T-cell (primary cell): Measurements from ENCODE around the gene TRIM26. TPM values are rescaled to one million over a fixed set of nuclear protein-coding genes. Genes with fewer than 3 reads are reported as not detected.

ENCODE experiments used
- ATAC-seq, 4 experiments: fragments of 200-7000 bp in 3 of 4; fragments of 150-1000 bp in 1 of 4; cut with Tn5 transposase; replicated peaks in 1 of 4; 1 replicate in 3 of 4; 2 replicates in 1 of 4; pipeline ENCODE4 v1.10.0; 2021; ENCODE audit warnings: moderate library complexity in 3 of 4, mild to moderate bottlenecking in 2 of 4, moderate number of reproducible peaks in 1 of 4
- CTCF ChIA-PET, 2 donors: fragments of 300-600 bp; sonication (Branson Sonifier 250); formaldehyde crosslinking; loops; one replicate each; lab custom pipeline; 2022; ENCODE audit warnings: antibody characterized with exemption in 2 of 2; lab: Charles Lee
- POLR2A ChIA-PET, 2 donors: fragments of 300-600 bp; sonication (Branson Sonifier 250); formaldehyde crosslinking; loops; one replicate each; lab custom pipeline; 2022; ENCODE audit warnings: antibody characterized with exemption in 2 of 2; lab: Charles Lee
- DNase-seq, 35 experiments: peaks; one replicate each; pipeline versions ENCODE4 v3.0.0 to v3.0.0-alpha.2; 2013 to 2023
- H3K27ac ChIP-seq: one replicate; pipeline ENCODE4 v1.5.1; 2013; ENCODE audit warnings: low read length
- H3K27me3 ChIP-seq, 2 experiments: replicated peaks in 1 of 2; 1 replicate in 1 of 2; 2 replicates in 1 of 2; pipeline versions ENCODE4 v1.6.1 to v1.7.0; 2013; ENCODE audit warnings: low read length in 1 of 2, mixed read lengths in 1 of 2; ENCODE audit not compliant: control insufficient read depth in 2 of 2, insufficient read depth in 2 of 2; ENCODE audit errors: extremely low read depth in 1 of 2
- H3K36me3 ChIP-seq, 2 donors: 1 replicate in 1 of 2; 2 replicates in 1 of 2; pipeline versions ENCODE4 v1.6.1 to v1.7.0; 2013; ENCODE audit warnings: low read length in 1 of 2; ENCODE audit not compliant: control insufficient read depth in 2 of 2, insufficient read depth in 1 of 2; ENCODE audit errors: extremely low read depth in 1 of 2
- H3K4me1 ChIP-seq, 2 experiments: 1 replicate in 1 of 2; 2 replicates in 1 of 2; pipeline versions ENCODE4 v1.6.1 to v1.7.0; 2013; ENCODE audit warnings: low read length in 2 of 2, mixed read lengths in 1 of 2; ENCODE audit not compliant: insufficient read depth in 2 of 2, control insufficient read depth in 1 of 2; ENCODE audit errors: extremely low read depth in 1 of 2
- H3K4me3 ChIP-seq, 2 donors: 1 replicate in 1 of 2; 2 replicates in 1 of 2; pipeline versions ENCODE4 v1.5.1 to v1.7.0; 2013; ENCODE audit warnings: mild to moderate bottlenecking in 2 of 2, low read length in 1 of 2, moderate library complexity in 1 of 2; ENCODE audit not compliant: control insufficient read depth in 1 of 2; ENCODE audit errors: extremely low read depth in 1 of 2
- H3K9me3 ChIP-seq: 2 replicates; pipeline ENCODE4 v1.7.0; 2013
- H3K27ac Mint-ChIP-seq, 2 donors: one replicate each; pipeline ENCODE4 v1.8.0; 2020 to 2021; ENCODE audit warnings: mild to moderate bottlenecking in 2 of 2, mixed read lengths in 2 of 2
- H3K27me3 Mint-ChIP-seq, 2 donors: one replicate each; pipeline ENCODE4 v1.8.0; 2021 to 2022; ENCODE audit warnings: mixed read lengths in 2 of 2
- H3K36me3 Mint-ChIP-seq: one replicate; pipeline ENCODE4 v1.8.0; 2021; ENCODE audit warnings: mixed read lengths
- H3K4me1 Mint-ChIP-seq, 3 donors: one replicate each; pipeline ENCODE4 v1.8.0; 2020 to 2022; ENCODE audit warnings: mixed read lengths in 3 of 3, mild to moderate bottlenecking in 1 of 3
- H3K4me3 Mint-ChIP-seq, 3 donors: one replicate each; pipeline ENCODE4 v1.8.0; 2020 to 2022; ENCODE audit warnings: mild to moderate bottlenecking in 3 of 3, mixed read lengths in 3 of 3, moderate library complexity in 3 of 3
- H3K9me3 Mint-ChIP-seq, 3 donors: one replicate each; pipeline ENCODE4 v1.8.0; 2020 to 2022; ENCODE audit warnings: mixed read lengths in 3 of 3
- WGBS: methylation state at CpG from one replicate; pipeline ENCODE4 v1.1.5; 2013; ENCODE audit warnings: missing lambda C conversion rate; ENCODE audit not compliant: insufficient coverage; 5-methylcytosine and 5-hydroxymethylcytosine counted together
- total RNA-seq, 35 experiments: library from RNA in 6 of 35; stranded (reverse) in 6 of 35; fragments of 120-200 nt in 1 of 35; gene quantifications; one replicate each; pipeline versions ENCODE4 v1.2.1 to v1.2.4 and lab custom pipeline; 2013 to 2026

TRIM26 gene
- total RNA-seq, 5 donors from 2014 or later (not counting 1 experiment from before 2014, with no cell fraction given) = 46.4 to 57.4 (median 54.1) TPM

DNA sequence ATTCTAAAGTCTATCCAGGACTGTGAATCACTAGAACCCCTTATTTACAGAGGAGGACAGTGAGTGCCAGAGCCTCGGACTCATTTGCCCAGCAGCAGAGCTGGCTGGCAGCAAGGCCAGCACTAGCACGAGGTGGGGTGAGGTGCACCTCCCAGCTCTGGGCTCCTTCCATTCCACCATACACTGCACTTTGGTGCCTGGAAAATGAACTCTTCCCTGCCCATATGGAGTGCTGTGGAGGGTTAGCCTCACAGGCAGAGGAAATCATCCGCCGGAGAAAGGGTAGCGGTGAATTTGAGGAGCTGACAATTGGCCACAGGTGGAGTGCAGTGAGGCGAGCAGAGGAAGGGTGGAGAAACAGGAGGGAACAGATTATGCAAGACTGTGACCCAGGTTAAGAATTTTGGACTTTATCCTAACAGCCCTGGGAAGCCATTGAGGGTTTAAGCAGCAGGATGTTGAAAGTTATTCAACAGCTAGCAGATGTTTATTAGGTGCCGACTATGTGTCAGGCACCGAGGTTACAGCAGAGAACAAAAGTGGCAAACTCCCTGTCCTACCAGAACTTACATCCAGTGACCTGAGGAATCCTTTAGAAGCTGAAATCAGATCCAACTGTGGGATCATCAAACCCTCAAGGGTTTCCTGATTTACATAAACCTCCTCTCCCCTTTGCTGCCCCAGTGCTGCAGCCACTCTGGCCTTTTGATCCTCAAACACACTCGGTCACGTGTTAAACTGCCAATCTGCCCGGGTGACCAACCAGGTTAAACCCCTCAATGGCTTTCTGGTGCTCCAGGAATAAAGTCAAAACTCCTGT lies 6.2 kb downstream of the TRIM26 start:
- Histone ChIP-seq H3K4me3 (no peak overlapping the region), H3K36me3 (peaks cover 0 to 21% of the 10 kb centered on the region in 2 donors), H3K4me1 (peaks cover 16 to 35% of the 10 kb centered on the region in 2 experiments), H3K9me3 (no peaks in the 10 kb centered on the region), H3K27ac (no peak overlapping the region), H3K27me3 (no peaks in the 10 kb centered on the region)
- H3K36me3 Mint-ChIP-seq = peaks cover 26% of the 10 kb centered on the region
- ATAC-seq (no peak), DNase-seq (no peak)
- H3K27me3 Mint-ChIP-seq = no peaks in the 10 kb centered on the region
- no peak overlapping the region for H3K4me3 Mint-ChIP-seq
- peaks cover 84 to 89% (median 87%) of the 10 kb centered on the region in 3 donors for H3K4me1 Mint-ChIP-seq
- CTCF ChIA-PET = interaction anchor here (0.5 to 0.6 kb wide), 2 partner anchors 20 to 29 kb away, joined by 3 read pairs; no protein-coding TSS in a partner anchor
- 98% methylated on average over 6 of the region's 11 CpGs for WGBS
- no peaks in the 10 kb centered on the region for H3K9me3 Mint-ChIP-seq
- POLR2A ChIA-PET = no interaction called here
- H3K27ac Mint-ChIP-seq = peak overlapping the region in 1 of 2 donors; percentile 10

DNA sequence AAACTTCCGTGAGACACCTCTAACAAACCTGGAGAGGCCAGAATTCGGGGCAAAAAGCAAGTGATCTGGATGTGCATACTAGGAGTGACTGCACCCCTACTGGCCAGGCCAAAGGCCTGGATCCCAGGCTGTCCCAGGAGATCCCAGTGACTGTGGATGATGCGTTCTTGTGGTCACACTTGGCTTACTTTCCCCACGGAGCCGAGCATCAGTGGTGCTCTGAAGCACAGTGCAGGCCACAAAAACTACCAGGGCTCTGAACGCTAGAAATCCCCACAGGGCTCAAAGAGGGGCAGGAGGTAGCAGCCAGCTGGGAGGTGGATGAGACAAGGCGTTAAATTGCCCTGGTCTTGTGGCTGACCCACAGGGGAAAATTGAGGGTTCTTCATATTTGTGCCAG lies 7.1 kb downstream of the TRIM26 start:
- H3K9me3 Mint-ChIP-seq = no peaks in the 10 kb centered on the region
- WGBS = 70% methylated on average over 5 of the region's 7 CpGs
- ChIA-PET POLR2A (interaction anchor here in 1 of 2 donors (1.1 kb wide), 1 partner anchor 8 kb away, joined by 3 read pairs; no protein-coding TSS in a partner anchor), CTCF (interaction anchor here in 1 of 2 donors (0.5 kb wide), 1 partner anchor 28 kb away, joined by 3 read pairs; no protein-coding TSS in a partner anchor)
- H3K4me1 Mint-ChIP-seq = peaks cover 84 to 87% (median 87%) of the 10 kb centered on the region in 3 donors
- Histone ChIP-seq H3K9me3 (no peaks in the 10 kb centered on the region), H3K36me3 (peaks cover 0 to 27% of the 10 kb centered on the region in 2 donors), H3K4me3 (no peak overlapping the region), H3K27ac (no peak overlapping the region), H3K4me1 (peaks cover 8 to 31% of the 10 kb centered on the region in 2 experiments), H3K27me3 (no peaks in the 10 kb centered on the region)
- no peak overlapping the region for H3K27ac Mint-ChIP-seq
- no peak for DNase-seq
- peaks cover 27% of the 10 kb centered on the region for H3K36me3 Mint-ChIP-seq
- no peaks in the 10 kb centered on the region for H3K27me3 Mint-ChIP-seq
- H3K4me3 Mint-ChIP-seq = no peak overlapping the region
- no peak for ATAC-seq

- POLR2A ChIA-PET = interaction anchor here in 1 of 2 donors (0.6 kb wide), 1 partner anchor 265 kb away, joined by 3 read pairs; no protein-coding TSS in a partner anchor
Observed at GRCh38 chr6:30204116-30204515, 9.1 kb downstream of the TRIM26 start.

DNA sequence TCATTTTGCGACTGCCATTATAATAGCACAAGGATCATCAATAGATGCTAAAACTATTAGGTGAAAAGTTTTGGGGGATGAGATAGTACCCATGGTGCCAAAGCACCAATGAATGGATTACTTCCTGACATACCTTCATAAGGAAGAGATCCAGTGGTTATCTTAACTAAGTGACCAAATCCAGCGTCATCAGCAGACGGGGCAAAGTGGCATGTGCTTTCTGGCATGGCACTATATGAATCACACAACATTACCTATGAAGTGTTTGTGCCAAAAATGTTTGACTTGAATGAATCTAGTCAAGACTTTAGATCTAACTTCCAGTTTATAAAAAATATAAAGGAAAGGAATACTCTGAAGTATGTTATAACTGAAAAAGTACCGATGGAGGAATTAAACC lies 10.8 kb downstream of the TRIM26 start:
- no peak overlapping the region for H3K4me3 Mint-ChIP-seq
- H3K36me3 Mint-ChIP-seq = peaks cover 44% of the 10 kb centered on the region
- Histone ChIP-seq H3K4me1 (peaks cover 0 to 21% of the 10 kb centered on the region in 2 experiments), H3K36me3 (peaks cover under 1 to 59% of the 10 kb centered on the region in 2 donors), H3K27me3 (no peaks in the 10 kb centered on the region), H3K4me3 (no peak overlapping the region), H3K27ac (no peak overlapping the region), H3K9me3 (no peaks in the 10 kb centered on the region)
- whole genome bisulfite sequencing = no CpG with 5 or more reads among the region's 4 CpGs
- no peaks in the 10 kb centered on the region for H3K27me3 Mint-ChIP-seq
- ChIA-PET POLR2A (no interaction called here), CTCF (no interaction called here)
- no peak overlapping the region for H3K27ac Mint-ChIP-seq
- peaks cover 59 to 60% (median 60%) of the 10 kb centered on the region in 3 donors for H3K4me1 Mint-ChIP-seq
- DNase-seq = no peak
- no peak for ATAC-seq
- H3K9me3 Mint-ChIP-seq = no peaks in the 10 kb centered on the region

More at GRCh38 chr6:30204116-30204515, 9.1 kb downstream of the TRIM26 start:
- Histone ChIP-seq H3K4me3 (no peak overlapping the region), H3K27ac (no peak overlapping the region), H3K4me1 (peaks cover 0 to 22% of the 10 kb centered on the region in 2 experiments), H3K9me3 (no peaks in the 10 kb centered on the region), H3K36me3 (peaks cover 0 to 44% of the 10 kb centered on the region in 2 donors), H3K27me3 (no peaks in the 10 kb centered on the region)
- no CpG with 5 or more reads among the region's 1 CpG for WGBS
- H3K4me1 Mint-ChIP-seq = peaks cover 76 to 77% (median 77%) of the 10 kb centered on the region in 3 donors
- DNase-seq (no peak), ATAC-seq (no peak)
- H3K27ac Mint-ChIP-seq = no peak overlapping the region
- peaks cover 41% of the 10 kb centered on the region for H3K36me3 Mint-ChIP-seq
- H3K4me3 Mint-ChIP-seq = no peak overlapping the region
- CTCF ChIA-PET = interaction anchor here in 1 of 2 donors (0.5 to 1.2 kb wide), 5 partner anchors 9 to 77 kb away, joined by 3 to 6 read pairs (median 3); partner anchors contain the start of gene TRIM26
- H3K9me3 Mint-ChIP-seq = no peaks in the 10 kb centered on the region
- H3K27me3 Mint-ChIP-seq = no peaks in the 10 kb centered on the region

GRCh38 chr6:30200551-30201281 lies 12.5 kb downstream of the TRIM26 start:
- peaks cover 8 to 70% of the 10 kb centered on the region in 2 donors for H3K36me3 ChIP-seq
- peaks cover 0 to 9% of the 10 kb centered on the region in 2 experiments for H3K4me1 ChIP-seq
- H3K4me3 ChIP-seq = no peak overlapping the region
- H3K4me3 Mint-ChIP-seq = no peak overlapping the region
- WGBS = 68% methylated on average over 3 of the region's 6 CpGs
- peaks cover 44 to 52% (median 52%) of the 10 kb centered on the region in 3 donors for H3K4me1 Mint-ChIP-seq
- no peak for ATAC-seq
- no peak overlapping the region for H3K27ac ChIP-seq
- ChIA-PET POLR2A (no interaction called here), CTCF (no interaction called here)
- H3K27me3 Mint-ChIP-seq = no peaks in the 10 kb centered on the region
- H3K9me3 ChIP-seq = no peaks in the 10 kb centered on the region
- H3K9me3 Mint-ChIP-seq = no peaks in the 10 kb centered on the region
- no peak for DNase-seq
- H3K27ac Mint-ChIP-seq = peak overlapping the region in 1 of 2 donors; percentile 28
- H3K36me3 Mint-ChIP-seq = peaks cover 56% of the 10 kb centered on the region
- H3K27me3 ChIP-seq = no peaks in the 10 kb centered on the region
